AG08396 (cell line): ENCODE measurements around the gene MARK3.

Source experiments
- DNase-seq: peaks from one replicate; pipeline ENCODE4 v3.0.0; 2012; ENCODE audit warnings: low spot score, mixed read lengths

Gene MARK3

GRCh38 chr14:103395244-103395643 lies 10.0 kb downstream of the MARK3 start:
- no peak for DNase-seq

GRCh38 chr14:103396463-103396862 lies 11.2 kb downstream of the MARK3 start:
- DNase-seq: no peak

- DNase-seq: no peak
Observed at GRCh38 chr14:103398427-103399195, 13.4 kb downstream of the MARK3 start.

- DNase-seq: no peak
Observed at GRCh38 chr14:103400537-103400936, 15.3 kb downstream of the MARK3 start.

GRCh38 chr14:103401223-103402214 lies 16.3 kb downstream of the MARK3 start:
- DNase-seq: peak; percentile 52

GRCh38 chr14:103402695-103403094 lies 17.5 kb downstream of the MARK3 start:
- DNase-seq: no peak

- no peak for DNase-seq
Observed at GRCh38 chr14:103404032-103404918, 19.1 kb downstream of the MARK3 start.

GRCh38 chr14:103404920-103405319 lies 19.7 kb downstream of the MARK3 start:
- no peak for DNase-seq

- no peak for DNase-seq
Observed at GRCh38 chr14:103408491-103409155, 23.4 kb downstream of the MARK3 start.

- DNase-seq: no peak
Observed at GRCh38 chr14:103416916-103417315, 31.7 kb downstream of the MARK3 start.

GRCh38 chr14:103418481-103418818 lies 33.2 kb downstream of the MARK3 start:
- peak; percentile 20 for DNase-seq

GRCh38 chr14:103421556-103421955 lies 36.3 kb downstream of the MARK3 start:
- no peak for DNase-seq

- no peak for DNase-seq
Observed at GRCh38 chr14:103423050-103423461, 37.8 kb downstream of the MARK3 start.

GRCh38 chr14:103427485-103428443 lies 42.5 kb downstream of the MARK3 start:
- DNase-seq: no peak

GRCh38 chr14:103428723-103429556 lies 43.7 kb downstream of the MARK3 start:
- DNase-seq: no peak

- DNase-seq: no peak
Observed at GRCh38 chr14:103430358-103430757, 45.1 kb downstream of the MARK3 start.

GRCh38 chr14:103432627-103433026 lies 47.4 kb downstream of the MARK3 start:
- no peak for DNase-seq

- no peak for DNase-seq
Observed at GRCh38 chr14:103433916-103434563, 48.8 kb downstream of the MARK3 start.
